NT2/D1 (cell line): ENCODE measurements around the gene OXNAD1.

ENCODE experiments used
- DNase-seq: peaks from one replicate; pipeline ENCODE4 v3.0.0-alpha.2; 2011; ENCODE audit warnings: low read depth, low spot score
- H3K27me3 ChIP-seq: 2 replicates; pipeline ENCODE4 v1.6.0; 2011; ENCODE audit warnings: mild to moderate bottlenecking; ENCODE audit not compliant: insufficient read length, insufficient read depth
- H3K36me3 ChIP-seq: 2 replicates; pipeline ENCODE4 v1.6.1; 2011; ENCODE audit warnings: mild to moderate bottlenecking, low read length, mixed read lengths; ENCODE audit not compliant: insufficient read depth, insufficient read length
- H3K4me1 ChIP-seq: 2 replicates; pipeline ENCODE4 v1.5.1; 2011; ENCODE audit not compliant: insufficient read depth, insufficient read length
- H3K4me3 ChIP-seq: 2 replicates; pipeline ENCODE4 v1.5.1; 2011; ENCODE audit warnings: low read depth; ENCODE audit not compliant: insufficient read length
- H3K9ac ChIP-seq: 2 replicates; pipeline ENCODE4 v1.6.0; 2011; ENCODE audit warnings: low read depth; ENCODE audit not compliant: insufficient read length
- H3K9me3 ChIP-seq: 2 replicates; pipeline ENCODE4 v1.5.1; 2011; ENCODE audit warnings: mild to moderate bottlenecking, low read length; ENCODE audit not compliant: insufficient read depth
- SUZ12 ChIP-seq: IDR thresholded peaks from 2 replicates; pipeline ENCODE4 v1.6.1; 2011; ENCODE audit not compliant: insufficient read length, insufficient read depth; ENCODE audit errors: extremely low read depth
- YY1 ChIP-seq: IDR thresholded peaks from 2 replicates; pipeline ENCODE4 v1.6.1; 2011; ENCODE audit not compliant: insufficient read length, insufficient read depth
- ZNF274 ChIP-seq: IDR thresholded peaks from 2 replicates; pipeline ENCODE4 v1.6.1; 2011; ENCODE audit warnings: mild to moderate bottlenecking, low read depth, low read length

Gene OXNAD1

DNA sequence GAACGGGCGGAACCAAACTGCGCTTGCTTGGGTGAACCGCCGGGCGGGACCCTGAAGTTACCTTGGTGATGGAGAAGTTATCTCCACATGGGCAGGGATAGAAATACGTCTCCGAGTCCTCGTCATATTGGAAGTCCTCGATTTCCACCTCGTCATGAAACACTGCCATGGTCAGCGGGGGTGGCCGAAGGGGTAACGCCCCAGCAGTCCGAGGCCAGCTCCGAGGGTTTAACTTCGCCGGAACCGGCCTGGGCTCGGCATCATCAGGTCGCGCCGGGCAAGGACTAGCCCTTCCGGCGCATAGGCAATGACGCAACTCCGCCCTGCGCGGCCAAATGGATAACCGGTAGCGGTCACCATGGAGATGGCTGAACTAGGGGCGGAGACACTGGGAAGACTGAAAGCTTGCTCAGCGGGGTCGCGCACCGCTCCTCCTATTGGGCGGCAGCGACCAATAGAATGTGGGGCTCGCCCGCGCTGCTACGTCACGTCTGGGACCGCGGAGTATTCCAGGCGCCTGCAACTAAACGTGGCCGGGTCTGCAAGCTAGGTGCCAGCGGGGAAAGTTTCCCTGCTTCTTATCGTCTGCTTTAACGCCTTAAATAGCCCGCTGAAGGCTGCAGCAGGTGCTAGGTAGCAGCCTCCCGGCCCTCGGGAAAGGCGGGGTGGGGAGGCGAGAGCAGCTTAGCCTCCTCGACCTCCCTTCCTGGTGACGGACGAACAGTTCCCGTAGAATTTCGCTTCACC lies at the start of gene OXNAD1, which contains the start of gene DPH3:
Gene OXNAD1, plus strand, starts transcription at position 505 of the 747 bp plus-strand sequence. CDS start 5,741 bp downstream, outside the sequence.
Gene DPH3, minus strand, starts transcription at position 236 of the 747 bp plus-strand sequence. Its CDS starts 67 bp downstream, at position 169.
- peak; percentile 99 for DNase-seq
- Histone ChIP-seq H3K4me1 (no peaks in the 10 kb centered on the region), H3K4me3 (peak within 1 kb of the TSS; percentile 97), H3K9me3 (no peaks in the 10 kb centered on the region), H3K9ac (peak within 1 kb of the TSS; percentile 97), H3K36me3 (peaks cover 44% of the 10 kb centered on the region), H3K27me3 (no peaks in the 10 kb centered on the region)
- TF ChIP-seq ZNF274: no peak
- TF ChIP-seq SUZ12: no peak
- no peak for TF ChIP-seq YY1

DNA sequence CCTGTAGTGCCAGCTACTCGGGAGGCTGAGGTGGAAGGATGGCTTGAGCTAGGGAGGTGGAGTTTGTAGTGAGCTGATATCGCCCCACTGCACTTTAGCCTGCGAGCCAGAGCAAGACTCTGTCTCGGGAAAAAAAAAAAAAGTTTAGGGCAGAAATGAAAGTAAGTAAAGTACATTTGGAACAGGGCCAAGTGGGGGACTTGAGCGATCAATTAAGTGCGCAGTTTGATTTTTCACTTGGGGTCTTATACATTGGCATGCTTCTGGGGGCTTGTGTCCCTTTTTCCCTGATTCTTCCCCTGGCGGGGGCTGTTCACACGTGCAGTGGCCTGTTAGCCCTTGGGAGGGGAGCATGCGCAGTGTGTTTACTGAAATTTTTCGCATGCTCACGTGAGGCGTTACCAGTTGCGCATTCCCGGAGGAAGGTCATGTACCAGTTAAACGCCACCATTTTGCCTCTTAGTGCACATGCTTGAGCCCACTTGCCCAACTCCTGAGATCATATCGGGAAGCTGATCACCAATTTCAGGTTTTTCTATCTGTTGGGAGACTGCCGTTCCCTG lies 48.6 kb upstream of the OXNAD1 start:
- no peaks in the 10 kb centered on the region for H3K4me1 ChIP-seq
- no peaks in the 10 kb centered on the region for H3K27me3 ChIP-seq
- no peaks in the 10 kb centered on the region for H3K9me3 ChIP-seq
- H3K4me3 ChIP-seq: no peak overlapping the region
- DNase-seq: no peak
- TF ChIP-seq ZNF274 (no peak), YY1 (no peak), SUZ12 (no peak)
- H3K9ac ChIP-seq: no peak overlapping the region
- H3K36me3 ChIP-seq: no peaks in the 10 kb centered on the region

DNA sequence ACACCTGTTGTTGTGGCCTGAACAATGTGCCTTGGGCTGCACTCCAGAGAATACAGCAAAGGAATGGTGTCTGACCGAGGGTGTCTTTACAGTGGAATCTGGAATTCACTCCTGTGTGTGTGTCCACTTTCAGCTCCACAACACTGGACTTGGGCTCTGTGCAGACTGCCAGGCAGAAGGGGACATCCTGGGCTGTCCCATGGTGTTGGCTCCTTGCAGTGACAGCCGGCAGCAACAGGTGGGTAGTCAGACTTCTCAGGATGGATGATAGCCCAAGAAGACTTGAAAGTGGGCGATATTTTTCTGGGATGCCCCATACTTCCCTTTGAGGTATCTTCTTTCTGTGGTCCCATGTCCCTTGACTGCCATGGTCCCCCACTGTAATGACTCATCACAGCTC lies 45.2 kb upstream of the OXNAD1 start:
- TF ChIP-seq SUZ12 (no peak), ZNF274 (no peak), YY1 (no peak)
- H3K36me3 ChIP-seq: no peaks in the 10 kb centered on the region
- H3K9ac ChIP-seq: no peak overlapping the region
- DNase-seq: no peak
- no peaks in the 10 kb centered on the region for H3K9me3 ChIP-seq
- no peaks in the 10 kb centered on the region for H3K4me1 ChIP-seq
- no peaks in the 10 kb centered on the region for H3K27me3 ChIP-seq
- no peak overlapping the region for H3K4me3 ChIP-seq

DNA sequence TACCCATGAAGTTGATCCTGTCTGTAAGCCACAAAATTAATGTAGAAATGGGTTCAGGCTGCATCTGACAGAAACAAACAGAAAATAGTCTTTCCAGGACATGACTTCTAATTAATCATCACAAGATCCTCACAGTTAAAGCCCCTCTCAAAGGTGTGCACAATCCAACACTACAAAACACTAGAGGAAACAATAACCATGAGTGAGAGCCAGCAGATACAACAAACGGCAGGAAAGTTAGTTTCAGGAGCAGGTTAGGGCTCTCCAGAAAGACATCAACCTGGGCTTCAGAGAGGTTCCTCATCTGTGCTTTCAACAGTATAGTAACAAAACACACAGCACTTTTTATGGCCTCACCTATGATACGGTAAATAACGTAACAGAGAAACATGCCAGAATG lies 43.0 kb upstream of the OXNAD1 start:
- no peaks in the 10 kb centered on the region for H3K9me3 ChIP-seq
- H3K4me3 ChIP-seq: no peak overlapping the region
- no peak for TF ChIP-seq SUZ12
- TF ChIP-seq ZNF274: no peak
- no peaks in the 10 kb centered on the region for H3K36me3 ChIP-seq
- DNase-seq: no peak
- no peaks in the 10 kb centered on the region for H3K4me1 ChIP-seq
- H3K27me3 ChIP-seq: no peaks in the 10 kb centered on the region
- no peak overlapping the region for H3K9ac ChIP-seq

GRCh38 chr3:16222547-16222946 lies 42.5 kb upstream of the OXNAD1 start:
- DNase-seq: no peak
- TF ChIP-seq YY1 (no peak), SUZ12 (no peak), ZNF274 (no peak)
- H3K9me3 ChIP-seq: no peaks in the 10 kb centered on the region
- no peaks in the 10 kb centered on the region for H3K4me1 ChIP-seq
- no peaks in the 10 kb centered on the region for H3K36me3 ChIP-seq
- H3K27me3 ChIP-seq: no peaks in the 10 kb centered on the region
- no peak overlapping the region for H3K9ac ChIP-seq
- no peak overlapping the region for H3K4me3 ChIP-seq

DNA sequence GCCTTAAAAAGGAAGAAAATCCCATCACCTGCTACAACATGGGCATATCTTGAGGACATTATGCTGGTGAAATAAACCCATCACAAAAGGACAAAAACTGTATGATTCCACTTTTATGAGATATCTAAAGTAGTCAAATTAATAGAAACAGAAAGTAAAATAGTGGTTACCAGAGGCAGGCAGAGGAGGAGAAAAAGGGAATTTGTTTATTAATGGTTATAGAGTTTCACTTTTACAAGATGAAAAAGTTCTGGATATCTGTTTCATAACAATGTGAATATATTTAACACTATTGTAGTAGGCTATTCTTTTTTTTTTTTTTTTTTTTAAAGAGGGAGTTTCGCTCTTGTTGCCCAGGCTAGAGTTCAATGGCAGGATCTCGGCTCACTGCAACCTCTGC lies 40.7 kb upstream of the OXNAD1 start:
- no peaks in the 10 kb centered on the region for H3K9me3 ChIP-seq
- no peaks in the 10 kb centered on the region for H3K36me3 ChIP-seq
- no peak for DNase-seq
- no peaks in the 10 kb centered on the region for H3K27me3 ChIP-seq
- no peaks in the 10 kb centered on the region for H3K4me1 ChIP-seq
- no peak overlapping the region for H3K4me3 ChIP-seq
- no peak overlapping the region for H3K9ac ChIP-seq
- TF ChIP-seq SUZ12 (no peak), ZNF274 (no peak), YY1 (no peak)

- no peak for TF ChIP-seq SUZ12
- TF ChIP-seq ZNF274: no peak
- TF ChIP-seq YY1: no peak
- no peaks in the 10 kb centered on the region for H3K9me3 ChIP-seq
- no peak overlapping the region for H3K4me3 ChIP-seq
- H3K27me3 ChIP-seq: no peaks in the 10 kb centered on the region
- no peaks in the 10 kb centered on the region for H3K36me3 ChIP-seq
- no peaks in the 10 kb centered on the region for H3K4me1 ChIP-seq
- H3K9ac ChIP-seq: no peak overlapping the region
- no peak for DNase-seq
Measured at GRCh38 chr3:16227566-16227965, 37.4 kb upstream of the OXNAD1 start.
